Calu3 (cell line): ENCODE data around the gene ZNF280D. TPM values are rescaled to one million over a fixed set of nuclear protein-coding genes. Genes with fewer than 3 reads are reported as not detected.

ENCODE experiments used
- BruUV-seq: library from RNA; stranded (reverse); fragments of 400-500 nt; replicated peaks from 2 replicates; lab custom pipeline; 2021; lab: Mats Ljungman, UMichigan
- CTCF ChIA-PET: fragments of 300-600 bp; sonication (Branson Sonifier 250); formaldehyde crosslinking; loops from one replicate; lab custom pipeline; 2022; ENCODE audit warnings: antibody characterized with exemption; lab: Charles Lee
- DNase-seq: peaks from one replicate; pipeline ENCODE4 v3.0.0; 2022
- H3K27ac Mint-ChIP-seq: one replicate; pipeline ENCODE4 v1.8.0; 2022; ENCODE audit warnings: mixed read lengths; ENCODE audit not compliant: unreplicated experiment
- H3K27me3 Mint-ChIP-seq: one replicate; pipeline ENCODE4 v1.8.0; 2022; ENCODE audit warnings: mixed read lengths; ENCODE audit not compliant: unreplicated experiment
- H3K36me3 Mint-ChIP-seq: one replicate; pipeline ENCODE4 v1.8.0; 2022; ENCODE audit warnings: mild to moderate bottlenecking, moderate library complexity, mixed read lengths; ENCODE audit not compliant: insufficient read depth, unreplicated experiment
- H3K4me1 Mint-ChIP-seq: one replicate; pipeline ENCODE4 v1.8.0; 2022; ENCODE audit warnings: mild to moderate bottlenecking, low read depth, mixed read lengths; ENCODE audit not compliant: unreplicated experiment
- H3K4me3 Mint-ChIP-seq: one replicate; pipeline ENCODE4 v1.8.0; 2022; ENCODE audit warnings: mild to moderate bottlenecking, low read depth, moderate library complexity, mixed read lengths; ENCODE audit not compliant: unreplicated experiment
- H3K9me3 Mint-ChIP-seq: one replicate; pipeline ENCODE4 v1.8.0; 2022; ENCODE audit warnings: low read depth, mixed read lengths; ENCODE audit not compliant: unreplicated experiment
- CTCF ChIP-seq: fragments of 200-600 bp; IDR thresholded peaks from one replicate; pipeline ENCODE4 v1.8.0; 2022; ENCODE audit warnings: antibody characterized with exemption; ENCODE audit not compliant: unreplicated experiment
- intact Hi-C: fragments of 100-400 bp; cut with micrococcal nuclease; formaldehyde crosslinking; loops from one replicate; pipeline ENCODE4 v1.10.0; 2022; ENCODE audit not compliant: unreplicated experiment
- total RNA-seq: library from RNA; stranded (reverse); gene quantifications from 2 replicates; pipeline ENCODE4 v1.2.3, GENCODE V29; 2022

The ZNF280D gene
- total RNA-seq, 1 experiment from 2014 or later = 36.0 TPM

- Mint-ChIP-seq H3K36me3 (no peaks in the 10 kb centered on the region), H3K4me1 (no peaks in the 10 kb centered on the region), H3K27me3 (no peaks in the 10 kb centered on the region), H3K4me3 (no peak overlapping the region), H3K27ac (no peak overlapping the region), H3K9me3 (no peaks in the 10 kb centered on the region)
- no peak for DNase-seq
- intact Hi-C loops = no loop called here
- TF ChIP-seq CTCF = no peak
- BruUV-seq = no TSS peak
- CTCF ChIA-PET = interaction anchor here (0.6 to 1.0 kb wide), 2 partner anchors 23 to 108 kb away, joined by 3 to 5 read pairs; no protein-coding TSS in a partner anchor
Measured at GRCh38 chr15:56648311-56648710, 85.0 kb downstream of the ZNF280D start.

- CTCF ChIA-PET = interaction anchor here (0.6 kb wide), 1 partner anchor 820 kb away, joined by 4 read pairs; no protein-coding TSS in a partner anchor
- Mint-ChIP-seq H3K9me3 (no peaks in the 10 kb centered on the region), H3K36me3 (no peaks in the 10 kb centered on the region), H3K27ac (no peak overlapping the region), H3K4me1 (no peaks in the 10 kb centered on the region), H3K27me3 (no peaks in the 10 kb centered on the region), H3K4me3 (no peak overlapping the region)
- intact Hi-C loops = no loop called here
- TF ChIP-seq CTCF = no peak
- DNase-seq = no peak
- BruUV-seq = no TSS peak
Measured at GRCh38 chr15:56640549-56640948, 92.8 kb downstream of the ZNF280D start.

DNA sequence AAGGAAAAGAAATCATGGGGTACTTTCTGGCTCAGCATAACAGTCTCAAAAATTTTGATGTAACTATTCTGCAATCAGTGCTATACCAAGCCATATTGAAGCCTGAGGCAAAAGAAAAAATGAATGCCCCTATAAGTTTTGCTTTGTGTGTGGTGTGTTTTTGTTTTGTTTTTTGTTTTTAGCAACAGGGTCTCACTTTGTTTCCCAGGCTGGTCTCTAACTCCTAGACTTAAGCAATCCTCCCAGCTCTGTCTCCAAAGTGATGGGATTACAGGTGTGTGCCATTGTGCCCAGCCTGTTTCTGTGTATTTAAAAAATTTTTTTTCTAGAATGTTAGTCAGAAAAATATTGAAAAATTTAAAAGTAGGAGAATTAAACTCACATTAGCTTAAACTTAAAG, 93.2 kb downstream of the ZNF280D start:
- Mint-ChIP-seq H3K27ac (no peak overlapping the region), H3K4me3 (no peak overlapping the region), H3K27me3 (no peaks in the 10 kb centered on the region), H3K9me3 (no peaks in the 10 kb centered on the region), H3K36me3 (no peaks in the 10 kb centered on the region), H3K4me1 (no peaks in the 10 kb centered on the region)
- CTCF ChIA-PET = no interaction called here
- DNase-seq = no peak
- TF ChIP-seq CTCF = no peak
- intact Hi-C loops = no loop called here
- BruUV-seq = no TSS peak

DNA sequence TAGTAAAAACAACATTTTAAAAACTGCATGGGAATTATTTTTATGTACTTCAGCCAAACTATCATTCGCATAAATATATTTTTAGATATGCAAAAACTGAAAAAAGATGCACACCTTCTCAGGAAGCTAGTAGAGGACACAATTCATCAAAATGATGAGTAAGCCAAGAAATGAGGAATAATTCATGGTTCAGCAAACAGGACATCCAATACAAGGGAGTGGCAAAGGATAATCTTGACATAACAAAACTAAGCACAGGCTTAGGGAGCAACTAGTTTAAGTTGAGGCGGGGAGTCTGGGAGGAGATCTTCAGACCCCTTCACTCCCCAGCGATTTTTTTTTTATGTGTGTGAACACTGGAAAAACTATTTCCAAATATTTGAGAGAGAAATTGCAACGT, 93.7 kb downstream of the ZNF280D start:
- Mint-ChIP-seq H3K27me3 (no peaks in the 10 kb centered on the region), H3K27ac (no peak overlapping the region), H3K36me3 (no peaks in the 10 kb centered on the region), H3K4me3 (no peak overlapping the region), H3K9me3 (no peaks in the 10 kb centered on the region), H3K4me1 (no peaks in the 10 kb centered on the region)
- no peak for DNase-seq
- no peak for TF ChIP-seq CTCF
- BruUV-seq = no TSS peak
- intact Hi-C loops = no loop called here
- CTCF ChIA-PET = no interaction called here
